GM19324 (cell line): ENCODE data around the gene RBP5.
A peak's percentile ranks its signal among the peaks of the same experiment; 100 is the strongest.
"Not testable (repeated sequence)": the region's sequence is repeated elsewhere in the genome, so short reads cannot be mapped to it uniquely, and the experiment has no call there.

ENCODE experiments used
- ATAC-seq: cut with Tn5 transposase; IDR thresholded peaks from one replicate; pipeline ENCODE4 v1.9.1; 2021; ENCODE audit warnings: mild to moderate bottlenecking, moderate library complexity; ENCODE audit not compliant: unreplicated experiment, low FRiP score

RBP5 gene

DNA sequence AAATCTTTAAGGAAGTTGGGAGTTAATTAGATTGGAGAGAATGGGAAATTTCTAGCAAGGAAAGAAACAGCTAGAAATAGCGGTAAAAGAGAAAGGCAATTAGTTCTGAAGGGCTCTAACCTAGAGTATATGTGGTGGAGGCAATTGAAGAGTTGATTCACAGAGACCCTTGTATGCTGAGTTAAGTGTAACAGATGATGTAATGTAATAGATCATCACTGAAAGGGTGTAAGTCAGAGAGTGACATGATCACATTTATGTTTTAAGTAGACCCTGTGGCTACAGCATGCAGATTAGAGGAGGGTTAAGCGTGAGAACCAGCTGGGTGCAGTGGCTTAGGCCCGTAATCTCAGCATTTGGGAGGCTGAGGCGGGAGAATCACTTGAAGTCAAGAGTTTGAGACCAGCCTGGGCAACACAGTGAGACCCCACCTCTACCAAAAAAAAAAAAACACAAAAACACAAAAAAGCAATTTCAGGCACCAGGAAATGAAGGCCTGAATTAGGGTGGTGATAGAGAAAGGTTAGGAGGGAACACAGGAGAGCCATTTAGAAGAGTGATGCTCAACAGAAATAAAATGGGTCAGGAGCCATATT is 3.0 kb downstream of the RBP5 start:
- no peak for ATAC-seq

DNA sequence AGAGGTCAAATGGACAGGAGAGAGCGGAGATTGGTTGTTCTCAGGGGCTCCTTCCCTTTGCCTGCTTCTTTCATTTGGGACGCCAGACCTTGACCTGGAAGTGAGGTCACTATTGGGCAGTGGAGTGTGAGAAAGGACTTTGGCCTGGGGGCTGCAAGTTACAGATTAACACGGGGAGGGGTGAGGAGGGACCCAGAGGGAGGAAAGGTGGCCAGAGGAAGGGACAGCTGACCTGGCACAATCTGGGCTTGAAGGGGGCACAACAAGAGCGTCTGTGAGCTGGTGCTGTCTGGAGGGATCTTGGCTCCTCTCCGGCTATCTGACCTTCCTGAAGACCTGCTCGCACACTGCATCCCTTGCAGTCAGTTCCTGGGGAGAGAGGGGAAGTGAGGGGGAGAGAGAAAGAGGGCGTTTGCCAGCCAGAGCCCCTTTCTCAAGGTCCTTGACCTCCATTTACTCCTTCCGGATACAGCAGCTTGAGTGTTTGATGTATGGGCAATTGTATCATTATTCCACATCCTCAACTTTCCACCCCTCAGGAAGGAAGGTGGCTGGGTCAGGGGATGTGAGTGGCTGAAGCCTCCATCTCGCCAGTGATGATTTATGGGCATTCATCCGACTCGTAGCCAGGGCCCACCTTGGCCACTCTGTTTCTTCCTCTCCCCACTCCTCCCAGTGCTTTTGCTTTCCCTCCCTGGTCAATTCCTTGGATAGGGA is 4.7 kb downstream of the RBP5 start:
- no peak for ATAC-seq

DNA sequence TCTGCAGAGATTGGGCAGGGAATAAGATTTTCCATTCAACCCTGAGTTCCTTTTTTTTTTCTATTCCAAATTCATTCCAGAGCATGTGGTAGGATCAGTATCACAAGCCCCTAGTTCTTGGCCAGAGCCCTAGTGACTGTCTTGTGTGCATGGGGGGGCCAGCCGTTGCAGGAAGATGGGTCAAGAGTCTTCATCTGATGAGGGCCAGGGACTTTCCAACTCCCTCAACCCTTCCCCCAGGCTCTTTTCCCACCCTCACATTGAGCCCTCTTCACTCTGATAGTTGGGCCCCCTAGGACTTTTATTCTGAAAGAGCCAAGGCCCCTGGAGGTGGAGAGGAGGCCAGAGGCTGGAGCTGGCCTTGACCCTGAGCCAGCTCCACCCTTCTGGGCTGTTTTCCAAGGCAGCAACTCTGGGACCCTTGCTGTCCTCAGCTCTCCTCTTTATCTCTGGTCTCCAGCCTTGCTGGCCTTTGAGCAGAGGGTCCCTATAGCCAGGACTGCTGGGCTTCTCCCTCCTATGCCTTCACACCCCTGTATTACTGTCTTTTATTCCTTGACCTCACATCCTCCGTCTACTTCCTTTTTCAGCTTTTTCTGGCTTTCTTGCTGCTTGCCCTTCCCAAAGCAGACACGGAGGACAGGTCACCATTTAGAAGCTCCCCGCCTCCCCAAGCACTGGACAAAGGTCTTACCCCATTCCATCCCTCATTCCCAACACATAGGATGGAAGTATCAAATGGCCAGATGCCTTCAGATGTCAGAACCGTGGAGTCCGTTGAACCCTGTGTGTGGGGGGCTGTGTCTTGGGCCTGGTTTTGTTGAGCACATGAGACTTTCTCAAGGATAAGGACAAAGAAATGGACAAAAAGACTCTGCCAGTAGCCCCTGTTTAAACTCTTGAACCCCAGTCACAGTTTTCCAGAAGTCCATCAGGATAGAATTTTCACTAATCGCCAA is 5.6 kb downstream of the RBP5 start:
- no peak for ATAC-seq

DNA sequence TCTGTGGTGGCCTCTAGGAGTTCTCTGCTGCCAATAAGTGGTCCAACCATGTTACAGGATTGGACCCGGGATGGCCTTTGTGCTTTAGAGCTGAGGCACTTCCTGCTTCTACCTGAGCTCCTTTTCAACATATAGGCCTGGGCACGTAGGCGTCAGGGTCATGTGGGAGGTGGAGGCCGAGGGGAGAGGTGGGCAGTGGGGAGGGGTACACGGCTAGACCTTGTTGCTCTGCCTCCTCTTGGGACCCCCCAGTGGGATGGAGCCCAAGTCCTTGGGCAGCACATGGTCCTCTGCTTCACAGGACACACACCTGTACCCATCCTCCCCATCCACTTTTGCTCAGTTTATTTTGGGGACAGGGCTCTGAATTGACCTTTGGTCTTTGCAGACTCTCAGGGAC is 7.4 kb downstream of the RBP5 start:
- ATAC-seq = no peak

DNA sequence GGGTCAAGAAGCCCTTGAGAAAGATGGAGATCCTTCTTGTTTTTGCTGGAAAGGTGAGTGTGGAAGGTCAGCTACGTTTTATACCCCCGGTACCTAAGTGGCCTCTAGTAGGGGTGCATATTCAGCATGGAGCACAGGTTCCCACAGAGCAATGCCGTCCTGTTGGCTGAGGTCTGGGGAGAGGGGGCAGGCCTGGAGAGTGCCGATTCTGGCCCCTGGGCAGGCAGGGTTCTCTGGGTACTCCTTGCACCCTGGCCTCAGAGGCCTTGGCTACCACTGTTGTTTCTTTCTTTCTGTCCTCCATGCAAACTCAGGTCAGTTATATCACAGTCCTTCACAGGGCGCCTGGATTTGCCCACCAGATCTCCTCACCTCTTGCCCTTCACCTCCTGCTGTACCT is 8.5 kb downstream of the RBP5 start:
- ATAC-seq = no peak

DNA sequence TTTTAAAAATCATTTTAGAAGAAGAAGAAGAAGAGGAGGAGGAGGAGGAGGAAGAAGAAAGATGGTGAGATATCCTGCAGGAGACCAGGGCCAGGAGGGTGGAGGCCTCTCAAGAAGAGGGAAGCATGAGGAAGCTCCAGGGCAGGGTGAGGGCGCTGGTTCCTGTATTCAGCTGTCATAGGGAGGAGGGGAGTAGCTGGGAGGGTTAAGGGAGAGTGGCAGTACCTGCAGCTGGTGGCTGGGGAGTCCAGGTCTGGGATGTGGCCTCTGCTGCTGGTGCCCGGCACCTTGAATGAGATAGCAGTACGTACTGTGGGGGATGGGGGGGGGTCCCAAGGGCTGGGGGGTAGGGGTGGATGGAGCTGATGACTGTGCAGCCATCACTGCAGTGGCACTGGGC is 9.8 kb downstream of the RBP5 start:
- ATAC-seq = no peak

DNA sequence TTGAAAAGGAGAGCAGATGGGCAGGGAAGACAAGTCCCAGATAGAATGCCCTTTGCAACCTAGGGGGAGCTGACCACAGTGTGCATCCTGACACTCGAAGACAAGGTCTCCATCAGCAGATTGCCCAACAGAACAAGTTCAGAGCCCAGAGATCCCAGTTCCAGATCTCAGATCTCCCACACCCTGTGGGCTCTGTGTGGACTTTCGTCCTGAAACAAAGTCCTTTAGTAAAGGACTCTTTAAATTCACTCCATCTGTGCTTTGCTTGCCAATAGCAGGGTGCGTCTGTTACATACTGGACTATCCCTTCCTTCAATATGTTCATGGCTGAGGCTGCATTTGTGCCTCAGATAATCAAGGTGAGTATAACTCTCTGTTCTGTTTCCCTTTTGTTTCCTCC is 11.0 kb downstream of the RBP5 start:
- ATAC-seq = no peak

DNA sequence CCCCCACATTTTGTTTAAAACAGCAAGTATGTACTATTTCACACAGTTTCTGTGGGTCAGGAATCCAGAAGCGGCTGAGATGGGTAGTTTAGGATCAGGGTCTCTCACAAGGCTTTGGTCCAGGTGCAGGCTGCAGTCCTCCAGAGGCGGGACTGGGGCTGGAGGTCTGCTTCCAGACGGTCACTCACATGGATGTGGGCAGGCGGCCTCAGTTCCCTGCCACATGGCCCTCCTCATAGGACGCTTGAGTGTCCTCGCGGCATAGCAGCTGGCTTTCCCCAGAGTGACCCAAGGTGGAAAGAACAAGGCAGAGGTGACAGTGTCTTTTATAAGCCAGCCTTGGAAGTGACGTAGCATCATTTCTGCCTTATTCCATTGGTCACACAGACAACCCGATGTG is 11.8 kb downstream of the RBP5 start:
- ATAC-seq = no peak

DNA sequence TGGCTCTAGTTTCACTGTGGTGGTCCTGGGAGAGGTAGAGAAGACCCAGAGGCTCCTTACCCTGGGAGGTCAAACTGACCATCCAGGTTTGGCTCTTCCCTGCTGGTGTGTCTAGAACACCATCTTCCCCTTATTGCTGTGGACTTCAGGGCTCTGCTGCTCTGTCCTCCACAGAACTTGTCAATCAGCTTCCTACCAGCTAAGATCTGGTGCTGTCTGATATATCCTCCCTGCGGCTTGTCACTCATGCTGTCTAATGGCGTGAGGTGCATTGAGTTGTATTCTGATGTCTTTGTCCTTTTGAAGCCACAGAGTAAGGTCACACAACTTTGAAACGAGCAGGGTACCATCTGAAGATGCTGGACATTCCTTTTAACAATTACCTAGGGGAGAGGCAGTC is 12.5 kb downstream of the RBP5 start:
- no peak for ATAC-seq

DNA sequence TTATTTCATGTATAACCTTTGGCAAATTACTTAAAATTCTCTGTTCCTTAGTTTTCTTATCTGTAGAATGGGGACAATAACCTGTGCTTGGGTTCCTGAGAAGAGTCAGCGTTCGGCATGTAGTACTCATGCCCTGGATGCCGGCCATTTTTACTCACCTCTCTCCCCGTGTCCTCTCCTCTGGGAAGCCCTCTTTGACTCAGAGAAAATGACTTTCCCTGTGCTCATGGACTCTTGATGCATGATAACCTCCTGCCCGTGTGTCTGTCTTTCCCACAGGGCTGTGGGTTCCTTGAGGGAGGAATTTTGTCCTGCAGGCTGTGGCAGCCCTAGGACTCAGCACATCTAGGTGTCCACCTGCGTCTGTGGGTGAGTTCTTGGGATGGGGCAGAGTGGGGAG is 13.8 kb downstream of the RBP5 start:
- no peak for ATAC-seq

DNA sequence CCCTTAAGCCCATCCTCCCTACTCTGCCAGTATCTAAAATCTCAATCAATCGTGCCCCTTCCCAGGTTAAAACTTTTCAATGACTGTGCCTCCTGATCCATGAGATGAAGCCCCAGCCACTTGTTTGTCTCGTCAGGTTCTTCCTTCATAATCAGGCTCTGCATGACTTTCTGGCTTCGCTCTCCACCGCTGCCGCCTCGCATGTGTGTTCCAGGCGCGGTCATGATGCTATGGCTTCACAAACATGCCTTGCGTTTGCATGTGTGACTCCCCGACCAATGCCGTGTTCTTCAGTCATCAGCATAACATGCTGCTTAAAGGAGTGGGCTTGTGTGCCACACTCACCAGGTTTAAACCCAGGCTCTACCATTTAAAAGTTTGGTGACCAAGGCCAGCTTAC is 14.7 kb downstream of the RBP5 start:
- no peak for ATAC-seq

DNA sequence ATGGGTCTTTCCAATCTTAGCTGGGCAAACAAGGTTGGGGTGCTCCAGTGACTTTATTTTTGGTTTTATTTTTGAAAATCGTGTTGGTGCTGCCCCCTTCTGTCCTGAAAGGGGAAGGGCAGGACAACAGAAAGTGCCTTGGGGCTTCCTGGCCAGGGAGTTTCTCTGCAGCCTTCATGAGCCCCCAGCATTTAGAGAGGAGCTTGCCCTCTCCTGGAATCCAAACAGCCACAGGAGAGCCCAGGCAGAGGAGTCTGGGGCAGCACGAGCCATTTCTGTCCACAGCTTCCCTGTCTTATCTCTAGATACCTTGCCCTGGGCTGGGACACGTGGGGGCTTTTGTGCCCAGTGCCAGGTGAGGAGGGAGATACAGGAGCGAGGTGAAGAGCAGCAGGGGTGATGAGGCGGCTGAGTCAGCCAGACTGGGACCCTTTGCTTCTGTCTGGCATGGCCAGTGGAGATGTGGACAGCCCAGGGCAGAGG is 15.3 kb downstream of the RBP5 start:
- ATAC-seq = no peak

DNA sequence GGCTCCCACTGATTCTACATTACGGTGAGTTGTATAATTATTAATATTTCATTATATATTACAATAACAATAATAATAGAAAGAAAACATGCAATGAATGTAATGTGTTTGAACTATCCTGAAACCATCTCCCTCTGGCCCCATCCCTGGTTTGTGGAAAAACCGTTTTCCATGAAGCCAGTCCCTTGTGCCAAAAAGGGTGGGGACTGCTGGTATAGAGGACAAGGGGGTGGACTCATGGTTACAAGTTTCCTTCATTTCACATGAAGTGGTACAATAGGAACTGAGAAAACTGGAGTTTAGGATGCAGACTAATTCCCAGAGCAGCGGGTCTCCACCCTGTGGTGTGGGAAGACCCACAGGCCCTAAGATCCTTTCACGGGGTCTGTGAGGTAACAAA is 16.6 kb downstream of the RBP5 start:
- ATAC-seq = no peak

DNA sequence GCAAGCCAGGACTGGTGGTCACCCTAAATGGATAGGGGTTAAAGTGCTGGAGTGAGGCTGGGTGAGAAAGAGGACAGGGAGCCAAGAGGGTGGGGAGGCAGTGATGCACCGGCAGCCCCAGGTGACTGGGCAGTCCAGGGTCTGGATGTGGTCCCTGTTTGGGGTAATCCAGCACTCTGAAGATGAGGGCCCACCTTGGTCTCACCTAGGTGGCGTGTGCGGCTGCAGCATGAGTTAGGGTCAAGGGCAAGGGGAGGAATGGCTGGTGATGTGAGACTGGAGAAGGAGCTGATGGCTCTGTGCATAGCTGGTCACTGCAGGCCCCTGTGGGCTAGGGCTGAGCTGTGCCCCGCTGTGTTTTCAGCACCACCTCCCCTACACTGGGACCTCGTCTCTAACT is 18.0 kb downstream of the RBP5 start:
- ATAC-seq = no peak

DNA sequence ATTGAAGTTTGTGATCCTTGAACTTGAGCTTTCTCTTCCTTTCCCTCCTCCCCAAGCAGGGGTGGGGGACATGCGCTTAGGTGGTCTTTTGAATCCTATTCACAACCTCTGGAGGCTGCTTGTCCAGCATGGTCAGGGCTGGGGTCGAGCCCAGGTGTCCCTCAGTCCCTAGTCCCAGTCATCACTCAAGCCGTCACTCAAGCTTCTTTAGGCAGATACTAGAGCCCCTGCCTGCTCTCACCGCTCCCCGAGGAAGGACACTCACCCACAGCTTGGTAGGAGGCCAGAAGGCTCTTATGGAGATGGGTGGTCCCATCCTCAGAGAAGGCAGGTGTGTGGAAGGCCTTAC is 19.1 kb downstream of the RBP5 start:
- ATAC-seq = no peak

DNA sequence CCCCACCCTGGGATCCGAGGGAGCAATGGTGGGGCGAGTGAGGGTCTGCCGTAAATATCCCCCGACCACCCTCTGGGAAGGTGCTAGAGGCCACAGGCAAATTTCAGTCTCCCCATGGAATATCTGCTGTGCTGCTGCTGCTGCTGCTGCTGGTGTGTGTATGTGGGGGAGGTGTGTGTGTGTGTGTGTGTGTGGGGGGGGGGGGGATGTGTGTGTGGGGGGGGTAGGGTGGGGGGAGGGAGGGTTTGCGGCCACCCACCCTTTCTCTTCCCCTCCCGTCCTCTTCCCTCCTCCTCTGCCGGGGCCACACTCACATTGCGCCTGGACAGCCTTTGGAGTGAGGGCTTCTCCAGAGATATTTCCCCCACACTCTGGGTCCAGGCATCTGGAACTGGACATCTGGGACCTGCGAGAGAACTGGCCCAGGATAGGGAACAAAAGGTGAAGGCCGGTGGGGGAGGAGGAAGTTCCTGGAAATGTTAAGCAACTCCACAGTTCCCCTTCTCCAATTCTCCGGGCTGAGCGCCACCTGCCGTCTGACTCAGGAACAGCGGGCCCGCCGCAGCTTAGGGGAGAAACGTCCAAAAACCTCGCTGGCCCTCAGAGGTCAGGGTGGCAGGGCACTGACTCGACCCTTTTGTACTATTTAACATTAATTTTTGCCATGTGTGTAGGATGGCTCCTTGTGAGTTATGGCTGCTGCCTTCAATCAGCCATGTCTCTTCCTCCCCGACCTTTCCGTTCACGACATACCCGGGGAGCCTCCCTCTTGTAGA is 19.7 kb downstream of the RBP5 start, which contains the start of gene C1RL:
C1RL (minus strand) TSS at position 419 of the 776 bp plus-strand sequence; CDS start at position 385, 34 bp downstream.
- ATAC-seq = peak; percentile 2

DNA sequence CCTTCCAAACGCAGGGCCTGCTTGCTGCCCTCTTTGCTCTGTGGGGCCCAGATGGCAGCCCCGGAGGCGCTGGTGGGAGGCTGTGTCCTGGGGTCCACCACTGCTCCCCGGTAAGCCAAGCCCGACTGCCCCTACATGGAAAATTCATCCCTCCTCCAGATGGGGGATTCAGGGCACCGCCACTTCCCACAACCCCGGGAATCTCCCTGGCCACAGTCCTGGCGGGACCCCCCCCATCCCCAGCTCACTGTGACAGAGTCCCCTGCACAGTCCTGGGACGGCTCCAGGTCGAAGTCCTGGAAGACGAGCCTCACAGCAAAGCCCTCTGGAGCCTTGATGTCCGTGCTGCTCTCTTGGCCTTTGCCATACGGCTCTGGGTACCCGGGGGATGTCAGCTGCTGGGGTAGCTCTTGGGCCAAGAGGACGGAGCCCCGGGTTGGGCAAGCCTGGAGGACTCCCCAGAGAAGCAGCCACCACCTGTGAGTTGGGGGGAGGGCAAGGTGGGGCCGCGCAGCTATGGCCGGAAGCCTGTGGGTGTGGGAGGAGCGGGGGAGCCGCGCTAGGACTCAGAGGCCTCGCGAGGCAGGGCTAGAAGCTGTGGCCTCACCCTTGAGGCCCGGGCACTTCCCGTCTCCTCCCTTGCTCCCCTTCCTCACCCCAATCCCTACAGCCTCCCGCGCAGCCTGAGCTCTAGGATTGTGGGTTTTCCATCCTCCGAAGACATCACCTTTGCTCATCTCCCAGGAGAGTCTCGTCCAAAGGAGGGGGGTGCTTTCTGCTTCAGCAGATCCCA is 20.5 kb downstream of the RBP5 start:
- peak; percentile 85 for ATAC-seq

DNA sequence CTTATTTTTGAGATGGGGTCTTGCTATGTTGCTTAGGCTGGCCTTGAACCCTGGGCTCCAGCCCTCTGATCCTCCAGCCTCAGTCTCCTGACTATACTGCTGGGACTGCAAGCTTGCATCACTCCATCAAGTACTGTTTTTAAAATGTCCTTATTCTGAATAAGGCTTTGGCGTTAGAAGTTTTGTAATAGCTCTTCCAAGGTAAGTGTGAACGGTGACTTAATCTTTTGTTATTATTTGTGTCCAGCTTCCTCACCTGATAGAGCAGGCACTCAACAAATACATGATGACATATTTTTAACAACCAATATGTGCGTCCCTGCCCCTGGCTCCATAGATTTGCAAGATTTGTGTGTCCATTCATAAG is 21.1 kb downstream of the RBP5 start:
- no peak for ATAC-seq

DNA sequence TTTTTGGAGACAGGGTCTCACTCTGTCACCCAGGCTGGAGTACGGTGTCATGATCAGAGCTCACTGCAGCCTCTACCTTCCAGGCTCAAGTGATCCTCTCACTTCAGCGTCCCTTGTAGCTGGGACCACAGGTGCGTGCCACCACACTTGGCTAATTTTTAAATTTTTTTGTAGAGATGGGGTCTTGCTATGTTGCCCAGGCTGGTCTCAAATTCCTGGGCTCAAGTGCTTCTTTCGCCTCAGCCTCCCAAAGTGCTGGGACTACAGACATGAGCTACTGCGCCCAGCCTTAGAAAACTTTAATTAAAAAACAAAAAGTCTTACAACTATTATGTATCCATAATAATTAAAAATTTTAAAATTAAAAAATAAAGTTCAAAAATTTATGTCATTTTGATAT is 21.5 kb downstream of the RBP5 start:
- ATAC-seq = not testable (repeated sequence)

DNA sequence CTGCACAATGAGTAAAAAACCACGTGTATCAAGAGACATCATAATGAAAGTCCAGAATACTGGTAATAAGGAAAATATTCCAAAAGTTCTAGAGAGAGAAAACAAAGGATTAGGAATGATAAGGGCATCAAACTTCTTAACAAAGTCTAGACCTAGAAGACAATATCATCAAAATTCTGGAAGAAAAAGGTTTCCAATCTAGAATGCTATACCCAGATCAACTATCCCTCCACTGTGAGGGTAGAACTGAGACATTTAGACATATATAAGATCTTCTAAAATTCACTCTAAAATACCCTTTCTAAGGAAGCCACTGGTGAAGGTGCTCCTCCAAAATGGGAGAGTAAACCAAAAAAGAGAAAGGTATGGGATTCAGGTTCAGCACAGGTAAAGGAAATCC is 22.6 kb downstream of the RBP5 start:
- no peak for ATAC-seq
